Thyroid gland (tissue), 4 donors: ENCODE results near the gene SPTBN2. TPM values are rescaled to one million over a fixed set of nuclear protein-coding genes. Genes with fewer than 3 reads are reported as not detected.
A peak's percentile ranks its signal among the peaks of the same experiment; 100 is the strongest.

Source experiments
- DNase-seq, 2 donors: peaks; one replicate each; pipeline ENCODE4 v3.0.0-alpha.2; 2019
- H3K27ac ChIP-seq, 3 donors: fragments of 200-600 bp; sonication (generic); 1 replicate in 2 of 3; 2 replicates in 1 of 3; pipeline ENCODE4 v1.5.1; 2016 to 2019; ENCODE audit warnings: mild to moderate bottlenecking in 1 of 3, moderate library complexity in 1 of 3
- H3K27me3 ChIP-seq: fragments of 200-600 bp; sonication (generic); one replicate; pipeline ENCODE4 v1.5.1; 2019
- H3K36me3 ChIP-seq, 2 donors: fragments of 200-600 bp; sonication (generic); one replicate each; pipeline ENCODE4 v1.5.1; 2016 to 2019
- H3K4me1 ChIP-seq, 2 donors: fragments of 200-600 bp; sonication (generic); one replicate each; pipeline ENCODE4 v1.5.1; 2017 to 2019
- H3K4me3 ChIP-seq, 3 donors: fragments of 200-600 bp; sonication (generic); replicated peaks in 1 of 3; 1 replicate in 2 of 3; 2 replicates in 1 of 3; pipeline ENCODE4 v1.5.1; 2016; ENCODE audit warnings: mild to moderate bottlenecking in 1 of 3
- H3K9me3 ChIP-seq: fragments of 200-600 bp; sonication (generic); one replicate; pipeline ENCODE4 v1.5.1; 2017
- CTCF ChIP-seq, 6 experiments: fragments of 200-600 bp in 3 of 6; fragments of 450-650 bp in 3 of 6; sonication (generic) in 3 of 6; IDR thresholded peaks; one replicate each; pipeline ENCODE4 v1.5.1; 2016 to 2019; ENCODE audit warnings: antibody characterized with exemption in 6 of 6, mild to moderate bottlenecking in 2 of 6, inconsistent platforms in 1 of 6, moderate library complexity in 1 of 6
- POLR2A ChIP-seq, 2 donors: fragments of 450-650 bp; IDR thresholded peaks; one replicate each; pipeline ENCODE4 v1.6.1; 2017; ENCODE audit warnings: antibody characterized with exemption in 2 of 2, mild to moderate bottlenecking in 2 of 2, moderate library complexity in 1 of 2
- WGBS, 2 donors: methylation state at CpG; one replicate each; pipeline ENCODE4 v1.1.5; 2017; 5-methylcytosine and 5-hydroxymethylcytosine counted together
- intact Hi-C: fragments of 100-400 bp; cut with DNase I; formaldehyde crosslinking; loops from one replicate; pipeline ENCODE4 v1.15.1; 2023
- total RNA-seq, 4 donors: library from RNA; depleted of rRNA; stranded (reverse); fragments of >200 nt; gene quantifications; one replicate each; pipeline ENCODE4 v1.2.3, GENCODE V29; 2016

The SPTBN2 gene
- total RNA-seq, 4 donors from 2014 or later, result 0.25 to 1.6 (median 0.83) TPM

GRCh38 chr11:66762088-66762487, 33.1 kb upstream of the SPTBN2 start:
- H3K36me3 ChIP-seq, result no peaks in the 10 kb centered on the region
- no peak for DNase-seq
- H3K4me3 ChIP-seq, result no peak overlapping the region
- no peaks in the 10 kb centered on the region for H3K9me3 ChIP-seq
- TF ChIP-seq POLR2A (IDR thresholded peaks at IDR 0.05), result no peak
- TF ChIP-seq CTCF (IDR thresholded peaks at IDR 0.05), result no peak
- H3K4me1 ChIP-seq, result no peaks in the 10 kb centered on the region
- intact Hi-C loops, result no loop called here
- no peaks in the 10 kb centered on the region for H3K27me3 ChIP-seq
- H3K27ac ChIP-seq, result no peak overlapping the region
- 97 to 98% methylated on average over 27 of the region's 27 CpGs for WGBS, 2 donors

GRCh38 chr11:66752148-66752547, 23.1 kb upstream of the SPTBN2 start:
- Histone ChIP-seq H3K27me3 (no peaks in the 10 kb centered on the region), H3K27ac (no peak overlapping the region), H3K9me3 (no peaks in the 10 kb centered on the region), H3K36me3 (no peaks in the 10 kb centered on the region), H3K4me1 (peaks cover 5 to 7% of the 10 kb centered on the region in 2 donors), H3K4me3 (no peak overlapping the region)
- intact Hi-C loops, result no loop called here
- TF ChIP-seq POLR2A (IDR thresholded peaks at IDR 0.05) (no peak), CTCF (IDR thresholded peaks at IDR 0.05) (no peak)
- no peak for DNase-seq
- WGBS, 2 donors, result 94% methylated on average over 4 of the region's 4 CpGs

- DNase-seq, result peak; percentile 81 to 88
- Histone ChIP-seq H3K4me3 (no peak overlapping the region), H3K27me3 (no peaks in the 10 kb centered on the region), H3K27ac (no peak overlapping the region), H3K36me3 (no peaks in the 10 kb centered on the region), H3K9me3 (no peaks in the 10 kb centered on the region), H3K4me1 (peaks cover 5 to 11% of the 10 kb centered on the region in 2 donors)
- intact Hi-C loops, result no loop called here
- 34 to 41% methylated on average over 2 of the region's 2 CpGs for WGBS, 2 donors
- TF ChIP-seq POLR2A (IDR thresholded peaks at IDR 0.05) (no peak), CTCF (IDR thresholded peaks at IDR 0.05) (no peak)
Observed at GRCh38 chr11:66749091-66749490, 20.1 kb upstream of the SPTBN2 start.

DNA sequence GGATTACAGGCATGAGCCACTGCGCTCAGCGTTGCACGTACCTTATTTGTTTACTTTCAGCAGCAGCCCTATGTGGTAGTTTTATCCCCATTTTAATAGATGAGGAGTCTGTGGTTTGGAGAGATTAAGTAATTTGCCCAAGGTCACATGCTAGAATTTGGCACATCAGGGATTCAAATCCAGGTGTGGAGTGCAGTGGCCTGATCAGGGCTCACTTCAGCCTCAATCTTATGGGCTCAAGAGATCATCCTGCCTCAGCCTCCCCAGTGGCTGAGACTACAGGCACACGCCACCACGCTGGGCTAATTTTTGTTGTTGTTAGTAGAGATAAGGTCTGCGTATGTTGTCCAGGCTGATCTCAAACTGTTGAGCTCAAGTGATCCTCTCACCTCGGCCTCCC, 18.5 kb upstream of the SPTBN2 start:
- intact Hi-C loops, result no loop called here
- DNase-seq, result no peak
- H3K27ac ChIP-seq, result no peak overlapping the region
- WGBS, 2 donors, result 85 to 98% methylated on average over 7 of the region's 7 CpGs
- no peaks in the 10 kb centered on the region for H3K36me3 ChIP-seq
- H3K9me3 ChIP-seq, result no peaks in the 10 kb centered on the region
- TF ChIP-seq CTCF (IDR thresholded peaks at IDR 0.05) (no peak), POLR2A (IDR thresholded peaks at IDR 0.05) (no peak)
- H3K27me3 ChIP-seq, result no peaks in the 10 kb centered on the region
- no peak overlapping the region for H3K4me3 ChIP-seq
- peaks cover 13 to 20% of the 10 kb centered on the region in 2 donors for H3K4me1 ChIP-seq

DNA sequence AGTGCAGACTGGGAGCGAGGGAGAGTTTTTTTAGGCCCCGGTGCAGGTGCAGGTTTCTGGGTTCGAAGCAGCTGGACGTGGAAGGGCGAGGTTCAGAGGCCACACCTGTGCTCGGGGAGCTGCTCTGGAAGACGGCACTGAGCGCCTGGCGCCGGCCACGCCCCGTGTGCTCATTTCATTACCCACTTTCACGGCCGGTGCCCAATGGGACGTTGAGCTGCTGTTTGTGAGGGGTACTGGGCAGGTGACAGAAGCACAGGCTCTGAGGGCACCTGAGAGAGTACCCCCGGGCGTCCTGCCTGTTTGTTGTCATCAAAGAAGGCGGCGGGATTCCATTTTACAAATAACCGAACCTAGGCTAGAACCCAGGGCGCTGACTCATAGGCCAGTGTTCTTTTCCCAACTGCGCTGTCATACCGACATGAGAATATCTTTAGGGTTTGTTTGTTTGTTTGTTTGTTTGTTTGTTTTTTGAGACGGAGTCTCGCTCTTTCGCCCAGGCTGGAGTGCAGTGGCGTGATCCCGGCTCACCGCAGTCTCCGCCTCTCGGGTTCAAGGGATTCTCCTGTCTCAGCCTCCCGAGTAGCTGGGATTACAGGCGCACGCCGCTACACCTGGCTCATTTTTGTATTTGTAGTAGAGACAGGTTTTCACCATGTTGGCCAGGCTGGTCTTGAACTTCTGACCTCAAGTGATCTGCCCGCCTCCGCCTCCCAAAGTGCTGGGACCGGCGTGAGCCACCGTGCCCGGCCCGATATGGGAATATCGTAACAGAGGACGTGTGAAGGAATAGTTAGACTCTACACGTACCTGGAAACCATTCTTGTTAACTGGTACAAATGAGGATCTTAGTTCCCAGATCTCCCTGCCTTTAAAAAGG, 16.6 kb upstream of the SPTBN2 start:
- no peaks in the 10 kb centered on the region for H3K36me3 ChIP-seq
- no peaks in the 10 kb centered on the region for H3K9me3 ChIP-seq
- 80 to 87% methylated on average over 28 to 30 of the region's 45 CpGs for WGBS, 2 donors
- H3K27ac ChIP-seq, result peak overlapping the region in 1 of 3 donors; percentile 25
- peak; percentile 28 to 45 for DNase-seq
- peaks cover 13 to 20% of the 10 kb centered on the region in 2 donors for H3K4me1 ChIP-seq
- intact Hi-C loops, result no loop called here
- H3K27me3 ChIP-seq, result no peaks in the 10 kb centered on the region
- H3K4me3 ChIP-seq, result peak overlapping the region in 2 of 3 donors; percentile 28 to 77
- no peak for TF ChIP-seq CTCF (IDR thresholded peaks at IDR 0.05)
- no peak for TF ChIP-seq POLR2A (IDR thresholded peaks at IDR 0.05)
